NCI-H146 treated with DMSO at 0.1 percent for 48 hours (cell line): ENCODE data around the gene SURF6.
A peak's percentile ranks its signal among the peaks of the same experiment; 100 is the strongest.
"Not testable (repeated sequence)": the region's sequence is repeated elsewhere in the genome, so short reads cannot be mapped to it uniquely, and the experiment has no call there.

ENCODE experiments used
- DNase-seq: peaks from one replicate; lab custom pipeline; 2025; ENCODE audit not compliant: unreplicated experiment; lab: John Stamatoyannopoulos, UW

The SURF6 gene

DNA sequence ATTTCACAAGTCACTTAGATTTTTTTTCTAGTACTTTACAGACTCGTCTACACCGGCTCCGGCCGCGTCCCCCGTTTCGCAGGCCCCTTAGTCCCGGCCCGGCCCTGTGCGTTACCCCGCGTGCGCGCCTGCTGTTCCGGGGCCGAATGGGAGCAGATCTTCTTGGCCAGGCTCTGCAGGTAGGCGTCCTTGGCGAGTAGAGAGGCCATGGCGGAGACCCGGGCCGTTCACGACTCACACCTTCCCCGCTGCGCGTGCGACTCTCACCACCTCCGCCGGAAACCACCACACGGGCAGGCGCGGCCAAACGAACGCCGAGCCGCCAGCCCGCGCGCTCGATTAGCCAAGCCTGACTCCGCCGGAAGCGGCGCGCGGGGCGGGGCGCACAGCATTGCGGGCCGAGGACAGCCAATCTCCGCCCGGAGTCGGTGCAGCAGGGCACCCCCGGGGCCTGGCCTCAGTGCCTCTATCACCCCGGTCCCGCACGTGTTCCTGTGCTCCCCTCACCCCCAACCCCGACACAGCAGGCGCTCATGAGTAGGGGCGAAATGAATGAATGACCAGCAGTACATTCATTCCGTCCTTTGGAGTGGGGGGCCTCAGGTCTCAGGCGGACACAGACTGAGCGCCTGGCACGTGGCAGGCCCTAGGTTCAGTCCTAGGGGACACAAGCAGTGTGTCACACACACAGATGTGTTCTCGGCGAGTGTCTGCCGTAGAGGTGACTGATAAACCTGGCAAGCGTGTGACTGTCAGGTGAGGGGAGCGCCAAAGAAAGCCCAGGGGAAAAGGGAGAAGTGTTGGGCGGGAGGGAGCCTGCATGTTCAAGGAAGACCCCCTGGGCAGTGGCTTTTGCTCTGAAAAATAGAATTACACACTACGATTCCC lies at the start of gene SURF6:
TSS of gene SURF6 (minus strand) at position 265 of the 888 bp plus-strand sequence. CDS start at position 209, 56 bp downstream.
- DNase-seq = peak; percentile 67

GRCh38 chr9:133385452-133385851 lies 49.5 kb upstream of the SURF6 start:
- DNase-seq = no peak

- no peak for DNase-seq
Measured at GRCh38 chr9:133384736-133385321, 48.8 kb upstream of the SURF6 start.

DNA sequence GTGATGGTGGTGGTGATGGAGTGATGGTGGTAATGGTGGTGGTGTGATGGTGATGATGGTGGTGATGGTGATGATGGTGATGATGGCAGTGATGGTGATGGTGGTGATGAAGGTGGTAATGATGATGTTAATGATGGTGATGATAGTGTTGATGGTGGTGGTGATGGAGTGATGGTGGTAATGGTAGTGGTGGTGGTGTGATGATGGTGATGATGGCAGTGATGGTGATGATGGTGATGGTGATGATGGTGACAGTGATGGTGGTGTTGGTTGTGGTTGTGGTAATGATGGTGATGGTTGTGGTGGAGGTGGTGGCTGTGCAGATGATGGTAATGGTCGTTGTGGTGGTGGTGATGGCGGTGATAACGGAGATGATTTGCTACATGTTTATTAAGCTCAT lies 47.5 kb upstream of the SURF6 start:
- no peak for DNase-seq

- DNase-seq = no peak
Measured at GRCh38 chr9:133382507-133383141, 46.6 kb upstream of the SURF6 start.

GRCh38 chr9:133380734-133381133 lies 44.7 kb upstream of the SURF6 start:
- DNase-seq = no peak

- DNase-seq = no peak
Measured at GRCh38 chr9:133379153-133380086, 43.4 kb upstream of the SURF6 start.

GRCh38 chr9:133378408-133378962 lies 42.5 kb upstream of the SURF6 start:
- no peak for DNase-seq

- DNase-seq = no peak
Measured at GRCh38 chr9:133377721-133378216, 41.8 kb upstream of the SURF6 start.

GRCh38 chr9:133377280-133377679 lies 41.3 kb upstream of the SURF6 start:
- not testable (repeated sequence) for DNase-seq

- DNase-seq = peak; percentile 64
Measured at GRCh38 chr9:133375724-133376654, 40.0 kb upstream of the SURF6 start, which contains the start of the genes STKLD1 and SURF4. TSS of gene STKLD1 (plus strand) at chr9:133376366. CDS start at chr9:133376474, 108 bp downstream. TSS of gene SURF4 (minus strand) at chr9:133376060. CDS start at chr9:133375969, 91 bp downstream.

GRCh38 chr9:133375116-133375723 lies 39.2 kb upstream of the SURF6 start:
- DNase-seq = no peak

GRCh38 chr9:133374612-133375115 lies 38.7 kb upstream of the SURF6 start:
- DNase-seq = no peak

- DNase-seq = no peak
Measured at GRCh38 chr9:133372144-133372543, 36.2 kb upstream of the SURF6 start.

GRCh38 chr9:133371261-133371711 lies 35.3 kb upstream of the SURF6 start:
- DNase-seq = no peak

- no peak for DNase-seq
Measured at GRCh38 chr9:133370685-133371084, 34.7 kb upstream of the SURF6 start.

DNA sequence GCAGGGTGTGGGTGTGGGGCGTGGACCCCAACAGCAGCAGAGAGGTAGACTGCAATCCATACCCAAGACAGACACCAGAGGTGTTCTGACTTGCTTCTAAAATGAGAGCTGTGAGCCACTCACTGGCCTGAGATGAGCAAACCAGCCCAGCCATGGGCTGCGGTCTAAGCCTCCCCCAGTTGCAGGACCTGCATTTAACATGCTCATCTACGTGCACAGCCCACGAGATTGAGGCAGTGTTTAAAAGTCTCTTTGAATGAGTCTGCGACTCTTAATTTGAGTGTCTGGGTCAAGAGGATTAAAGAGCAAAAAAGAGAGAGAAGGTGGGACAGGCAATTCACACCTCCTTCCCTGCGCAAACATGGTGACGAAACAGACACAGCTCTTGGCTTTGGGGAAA lies 33.9 kb upstream of the SURF6 start:
- DNase-seq = no peak

DNA sequence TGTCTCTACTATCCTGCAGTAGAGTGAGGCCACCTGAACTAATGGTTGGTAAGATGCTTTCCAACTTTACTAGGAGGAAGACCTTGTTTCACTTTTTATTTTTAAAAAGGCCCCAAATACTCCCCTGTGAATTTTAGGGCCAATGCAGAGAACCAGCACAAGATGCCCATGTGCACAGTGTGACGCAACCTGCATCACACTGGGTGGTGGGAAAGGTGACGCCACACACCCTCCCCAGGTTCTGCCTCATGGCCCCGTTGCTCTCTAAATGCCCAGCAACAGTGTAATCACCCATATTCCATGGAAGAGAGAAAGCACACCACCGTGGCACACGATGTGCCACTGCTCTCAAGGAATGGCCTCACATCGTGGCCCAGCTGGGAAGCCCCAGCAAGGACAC lies 33.4 kb upstream of the SURF6 start:
- DNase-seq = no peak
